GM21423 (cell line): ENCODE data around the gene IRX5.
A peak's percentile ranks its signal among the peaks of the same experiment; 100 is the strongest.

Experiments
- ATAC-seq: cut with Tn5 transposase; IDR thresholded peaks from one replicate; pipeline ENCODE4 v1.9.1; 2021; ENCODE audit warnings: mild to moderate bottlenecking, moderate library complexity; ENCODE audit not compliant: unreplicated experiment

The IRX5 gene

DNA sequence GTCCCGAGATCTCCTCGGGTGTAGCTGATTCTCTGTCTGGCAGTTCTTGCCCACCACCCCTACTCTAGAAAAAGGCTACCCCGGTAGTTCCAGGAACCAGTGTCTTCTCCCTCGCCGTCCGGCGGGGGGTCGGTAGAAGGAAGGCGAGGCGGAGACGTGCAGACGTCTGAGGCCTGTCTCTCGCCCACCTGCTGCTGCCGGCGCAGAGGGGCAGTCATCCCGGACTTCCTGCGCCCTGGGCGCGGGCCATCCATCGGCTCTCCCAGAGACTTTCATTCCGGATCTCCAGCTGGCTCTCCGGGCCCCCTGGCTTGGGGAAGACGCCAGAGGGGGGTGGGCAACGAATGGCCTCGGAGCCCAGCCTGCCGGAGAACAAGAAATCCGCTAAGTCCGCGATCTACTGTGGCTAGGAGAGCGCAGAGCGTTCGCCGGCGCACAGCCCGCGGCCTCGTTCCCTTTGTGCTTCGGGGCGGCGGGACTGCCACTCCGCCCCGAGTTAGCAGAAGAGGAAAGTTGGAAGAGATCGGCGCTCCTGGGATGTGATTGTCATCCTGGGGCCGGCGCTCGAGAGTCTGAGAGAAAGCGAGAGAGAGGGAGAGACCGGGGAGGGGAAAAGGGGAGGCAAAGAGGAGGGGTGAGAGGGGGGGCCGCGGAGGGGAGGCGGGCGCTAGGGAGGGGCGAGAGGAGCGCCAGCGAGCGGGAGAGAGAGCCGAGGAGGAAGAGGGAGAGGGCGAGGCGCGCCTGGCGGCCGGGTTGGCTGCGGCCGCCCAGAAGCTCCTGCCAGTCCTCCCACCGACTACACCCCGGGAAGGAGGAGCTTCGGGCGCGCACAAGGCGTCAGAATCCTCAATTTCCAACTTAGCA is at the start of gene IRX5:
Gene IRX5, plus strand, starts transcription at position 861 of the 864 bp plus-strand sequence. CDS start 334 bp downstream, outside the sequence.
- peak; percentile 18 for ATAC-seq

DNA sequence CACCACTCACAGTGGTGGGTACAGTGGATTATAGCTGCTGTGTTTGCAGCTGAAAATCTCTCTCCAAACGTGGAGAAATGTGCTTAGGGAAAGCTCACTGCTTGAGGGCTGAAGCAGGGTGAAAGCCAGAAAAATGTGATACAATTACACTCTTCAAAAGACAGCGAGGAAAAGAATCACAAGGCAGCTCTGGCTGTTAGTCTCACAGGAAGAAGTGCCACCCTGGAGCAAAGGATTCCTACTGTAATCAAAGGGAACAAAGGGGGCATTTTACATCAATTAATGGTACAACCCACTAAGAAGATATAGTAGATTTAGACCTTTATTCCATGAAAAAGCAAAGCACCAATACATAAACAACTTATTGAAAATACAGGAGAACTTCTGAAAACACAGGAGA is 48.1 kb upstream of the IRX5 start:
- no peak for ATAC-seq

DNA sequence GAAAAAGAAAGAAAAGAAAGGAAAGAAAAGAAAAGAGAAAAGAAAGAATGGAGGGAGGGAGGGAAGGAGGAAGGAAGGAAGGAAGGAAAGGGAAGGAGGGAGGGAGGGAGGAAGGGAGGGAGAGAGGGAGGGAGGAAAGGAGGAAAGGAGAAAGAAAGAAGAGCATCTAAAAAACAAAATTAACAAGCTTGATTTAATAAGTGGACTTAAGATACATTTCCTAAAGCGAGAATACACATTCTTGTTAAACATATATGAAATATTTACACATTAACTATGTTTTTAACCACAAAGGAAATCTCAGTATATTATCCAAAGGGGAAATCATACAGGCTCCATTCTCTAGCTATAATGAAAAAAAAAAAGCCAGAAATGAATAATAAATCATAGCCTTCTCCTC is 47.3 kb upstream of the IRX5 start:
- no peak for ATAC-seq

DNA sequence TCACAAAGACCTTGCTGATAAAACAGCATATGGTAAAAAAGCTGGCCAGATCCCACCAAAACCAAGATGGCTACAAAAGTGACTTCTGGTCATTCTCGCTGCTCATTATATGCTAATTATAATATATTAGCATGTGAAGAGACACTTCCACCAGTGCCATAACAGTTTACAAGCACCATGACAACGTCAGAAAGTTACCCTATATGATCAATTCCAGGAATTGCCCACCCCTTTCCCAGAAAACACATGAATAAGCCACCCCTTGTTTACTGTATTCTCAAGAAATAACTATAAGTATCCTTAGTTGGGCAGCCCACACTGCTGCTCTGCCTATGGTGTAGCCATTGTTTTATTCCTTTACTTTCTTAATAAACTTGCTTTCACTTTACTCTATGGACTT is 44.6 kb upstream of the IRX5 start:
- ATAC-seq: no peak

DNA sequence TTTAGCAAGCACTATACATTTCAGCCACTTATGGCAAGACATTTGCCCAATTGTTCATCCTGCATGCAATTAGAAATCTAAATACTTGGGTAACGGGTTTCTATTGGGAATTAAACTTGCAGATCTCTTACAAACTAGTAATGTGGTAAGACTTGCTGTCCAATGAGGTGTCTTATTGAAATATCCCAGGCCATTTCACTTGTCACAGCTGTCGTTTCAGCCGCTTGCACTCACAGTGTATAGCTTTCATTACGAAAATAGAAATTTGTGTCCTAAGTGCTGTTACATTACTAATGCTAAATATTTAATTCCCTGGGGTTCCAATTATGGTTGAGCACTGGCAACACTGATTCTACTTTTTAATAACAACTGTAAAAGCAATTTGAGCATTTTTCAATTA is 40.3 kb upstream of the IRX5 start:
- ATAC-seq: no peak

DNA sequence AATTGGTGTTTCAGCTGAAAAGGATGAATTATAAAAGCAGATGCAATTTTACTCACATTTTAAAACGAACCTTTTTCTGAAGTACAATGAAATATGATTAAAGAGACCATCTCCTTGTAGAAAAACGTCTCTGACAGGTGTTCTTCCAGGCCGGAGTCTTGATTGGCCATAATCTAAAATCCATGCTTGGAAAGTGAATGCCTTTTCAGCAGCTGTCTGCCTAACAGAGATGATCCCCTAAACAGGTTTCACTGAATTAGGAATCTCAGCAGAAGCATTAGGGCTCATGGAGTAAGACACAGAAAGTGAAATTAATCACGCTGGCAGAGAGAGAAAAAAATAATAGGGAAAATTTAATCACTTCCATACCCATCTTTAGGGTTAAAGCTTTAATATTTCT is 39.3 kb upstream of the IRX5 start:
- no peak for ATAC-seq

DNA sequence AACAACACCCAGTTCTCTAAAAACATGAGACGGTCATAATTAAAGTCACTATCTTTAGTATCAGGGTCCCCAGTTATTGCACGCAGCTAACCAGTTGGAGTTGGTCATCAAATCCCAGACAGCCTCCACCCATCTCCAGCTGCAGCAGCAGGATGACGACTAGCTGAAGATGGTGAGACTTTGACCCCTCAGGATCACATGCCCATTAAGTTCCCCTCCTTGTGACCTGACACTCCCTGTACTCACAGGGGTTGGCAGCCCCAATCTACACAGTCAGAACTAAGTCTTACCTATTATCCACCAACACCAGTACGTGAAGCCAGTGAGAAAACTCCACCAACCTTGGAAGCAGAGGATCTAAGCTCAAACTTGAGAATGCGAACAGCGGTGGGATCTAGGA is 37.7 kb upstream of the IRX5 start:
- no peak for ATAC-seq

- ATAC-seq: no peak
These were observed 32.7 kb upstream of the IRX5 start for GRCh38 chr16:54897930-54898329.

DNA sequence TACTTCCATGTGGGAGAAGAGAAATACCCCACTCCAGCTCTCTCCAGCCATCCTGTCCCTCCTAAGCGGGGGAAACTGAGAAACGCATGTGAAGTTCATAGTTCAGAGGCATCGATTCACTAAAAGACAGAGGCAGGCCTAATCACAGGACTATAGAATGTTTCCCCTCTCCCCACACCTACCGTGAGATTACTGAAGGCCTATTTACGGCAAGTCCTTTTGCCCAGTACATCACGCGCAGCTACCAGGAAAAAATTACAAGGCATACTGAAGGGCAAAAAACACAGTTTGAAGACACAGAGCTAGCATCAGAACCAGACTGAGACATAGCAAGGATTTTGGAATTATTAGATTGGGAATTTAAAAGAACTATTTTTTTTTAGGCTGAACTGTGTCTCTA is 29.1 kb upstream of the IRX5 start:
- no peak for ATAC-seq

DNA sequence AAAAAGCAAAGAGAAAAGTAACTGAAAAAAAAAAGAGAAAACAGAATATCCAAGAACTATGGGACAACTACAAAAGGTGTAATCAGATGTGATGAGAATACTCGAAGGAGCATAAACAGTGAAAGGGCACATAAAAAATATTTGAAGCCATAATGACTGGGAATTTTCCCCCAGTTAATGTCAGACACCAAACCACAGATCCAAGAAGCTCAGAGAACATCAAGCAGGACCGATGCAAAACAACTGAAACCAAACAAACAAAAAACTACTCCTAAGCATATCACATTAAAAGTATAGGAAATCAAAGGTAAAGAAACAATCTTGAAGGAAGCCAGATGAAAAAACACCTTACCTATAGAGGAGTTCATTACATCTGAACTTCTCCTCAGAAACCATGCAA is 27.6 kb upstream of the IRX5 start:
- no peak for ATAC-seq

DNA sequence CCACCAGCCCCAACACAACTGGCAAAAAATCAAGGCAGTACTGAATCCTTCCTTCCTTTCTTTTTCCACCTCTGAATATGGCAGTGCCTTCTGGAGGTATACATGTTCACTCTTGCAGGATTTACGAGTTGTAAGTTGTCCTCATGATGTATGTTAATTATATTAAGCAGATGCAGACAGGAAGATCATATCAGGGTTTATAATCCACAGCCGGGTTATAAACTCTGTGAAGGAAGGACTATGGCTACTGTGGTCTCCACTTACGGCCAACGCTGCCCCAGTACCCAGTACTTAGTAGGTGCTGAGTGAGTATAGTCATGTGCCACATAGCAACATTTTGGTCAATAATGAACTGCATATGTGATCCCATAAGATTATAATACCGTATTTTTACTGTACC is 19.6 kb upstream of the IRX5 start:
- no peak for ATAC-seq

DNA sequence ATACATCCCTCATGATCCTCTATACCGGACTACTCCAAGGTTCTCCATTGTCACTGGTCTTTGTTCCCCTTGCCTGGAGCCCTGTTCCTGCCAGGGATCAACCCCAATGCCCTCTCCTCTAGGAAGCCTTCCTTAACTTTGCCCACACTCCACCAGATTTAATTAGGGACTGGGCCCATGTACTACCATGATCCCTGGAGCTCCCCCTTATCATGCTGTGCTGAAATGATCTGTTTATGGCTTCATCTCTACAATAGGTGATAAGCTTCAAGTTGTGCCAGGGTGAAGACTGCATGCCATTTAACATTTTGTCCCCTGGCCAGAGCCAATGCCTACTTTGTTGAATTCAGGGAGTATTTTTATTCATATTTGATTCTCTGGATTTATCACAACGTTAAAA is 17.9 kb upstream of the IRX5 start:
- ATAC-seq: no peak

GRCh38 chr16:54921206-54921824 is 9.3 kb upstream of the IRX5 start:
- no peak for ATAC-seq

DNA sequence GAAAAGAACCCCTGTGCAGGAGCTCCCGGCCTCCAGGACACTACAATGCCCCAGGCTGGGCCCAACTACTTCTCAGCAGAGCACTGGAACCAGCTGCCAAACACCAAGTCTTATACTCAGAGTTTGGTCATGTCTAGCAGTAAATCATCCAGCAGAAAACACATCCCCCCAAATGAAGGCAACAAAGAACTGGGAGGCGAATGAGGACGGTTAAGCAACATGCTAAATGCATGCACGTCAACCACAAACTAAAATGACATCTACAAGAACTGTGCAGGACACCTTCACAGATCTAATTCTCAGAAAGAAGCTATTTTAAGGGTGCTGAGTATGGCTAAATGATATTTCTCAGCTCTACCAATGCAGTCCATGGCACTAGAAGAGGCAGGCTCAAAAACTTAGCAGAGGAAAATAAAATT is 7.6 kb upstream of the IRX5 start:
- no peak for ATAC-seq

DNA sequence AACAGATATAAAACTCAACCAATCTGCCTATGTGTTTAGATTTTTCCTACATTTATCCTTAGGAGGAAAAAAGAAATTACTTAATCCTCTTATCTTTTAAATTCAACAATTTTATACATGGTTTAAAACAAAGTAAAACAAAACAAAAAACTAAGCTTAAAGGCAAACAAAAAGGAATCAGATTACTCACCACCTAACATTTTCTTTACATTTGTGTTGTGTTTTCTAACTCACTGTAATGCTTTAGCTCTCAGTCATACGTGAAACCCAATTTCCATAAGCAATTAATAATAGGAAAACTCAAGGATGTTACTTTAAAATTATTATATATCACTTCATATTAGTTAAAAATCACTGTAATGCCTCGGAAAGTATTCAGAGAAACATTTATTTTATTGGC is 6.7 kb upstream of the IRX5 start:
- ATAC-seq: no peak

DNA sequence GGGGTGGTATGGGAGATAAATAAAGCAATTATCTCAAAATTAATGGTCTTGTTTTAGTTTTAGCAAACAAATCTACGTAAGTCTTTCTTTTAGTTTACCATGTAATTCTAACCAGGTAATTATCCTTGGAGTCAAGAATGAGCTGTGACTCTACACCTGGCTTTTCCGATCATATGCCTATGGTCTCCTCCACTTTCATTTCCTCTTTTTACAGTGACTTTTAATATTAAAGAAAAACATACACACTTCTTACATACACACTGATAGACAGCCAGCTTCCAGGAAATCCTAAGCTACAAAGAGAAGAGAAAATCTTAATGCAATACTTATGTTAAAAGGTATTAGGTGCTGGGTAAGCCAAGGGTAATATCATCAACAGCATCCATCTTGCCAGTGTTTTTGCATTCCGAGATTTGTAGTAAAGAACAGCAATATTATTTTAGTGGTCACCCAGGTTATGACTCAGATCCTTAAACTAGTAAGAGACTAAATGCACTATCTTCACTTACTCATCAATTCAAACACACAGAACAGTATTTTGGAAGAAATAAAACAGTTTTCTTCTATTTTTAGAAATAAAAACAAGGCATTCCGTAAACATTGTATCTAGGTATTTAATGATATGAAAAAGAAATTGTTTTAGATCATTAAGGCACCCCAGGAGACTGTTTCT is 4.4 kb upstream of the IRX5 start:
- ATAC-seq: no peak

GRCh38 chr16:54927125-54928015 is 3.3 kb upstream of the IRX5 start:
- no peak for ATAC-seq

DNA sequence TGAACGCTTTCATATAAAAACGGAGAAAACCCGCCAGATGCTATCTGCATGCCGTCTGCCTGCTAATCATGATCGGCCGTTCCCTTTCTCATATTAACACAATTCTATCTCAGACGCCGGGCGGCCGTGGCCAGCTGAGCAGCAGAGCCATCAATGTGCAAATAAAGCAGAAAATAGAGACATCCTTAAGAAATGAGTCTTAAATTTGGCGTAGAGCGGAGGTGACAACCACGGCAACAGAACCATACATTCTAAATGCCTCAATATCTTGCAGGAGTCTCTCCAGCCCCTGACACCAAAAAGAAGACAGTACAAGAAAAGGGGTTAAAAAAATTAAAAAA is 2.7 kb upstream of the IRX5 start:
- ATAC-seq: no peak

GRCh38 chr16:54928411-54929089 is 2.1 kb upstream of the IRX5 start:
- peak; percentile 36 for ATAC-seq
